Spleen (tissue), 7 donors: Measurements from ENCODE around the gene DENND1A.

Experiments
- POLR2A ChIP-seq, 3 donors: fragments of 450-650 bp; IDR thresholded peaks; one replicate each; pipeline ENCODE4 v1.5.1; 2017; ENCODE audit warnings: antibody characterized with exemption in 3 of 3, mild to moderate bottlenecking in 1 of 3
- POLR2AphosphoS5 ChIP-seq, 3 donors: sonication (generic); formaldehyde crosslinking; IDR thresholded peaks; one replicate each; pipeline ENCODE4 v1.5.1; 2017; ENCODE audit warnings: antibody characterized with exemption in 3 of 3
- TF ChIP-seq, protein P1 (sequence below), 11 experiments: fragments of 200-600 bp in 7 of 11; fragments of 450-650 bp in 4 of 11; sonication (generic) in 4 of 11; IDR thresholded peaks in 8 of 11; conservative IDR thresholded peaks in 3 of 11; 1 replicate in 7 of 11; 2 replicates in 4 of 11; pipeline versions ENCODE4 v1.4.0 to v1.8.0; 2016 to 2021; ENCODE audit warnings: antibody characterized with exemption in 11 of 11, inconsistent platforms in 4 of 11, mild to moderate bottlenecking in 1 of 11
- donor health status: DM: no; HTN: no; CAD: no; lungs with moderate emphysema.
- donor health status: DM: no; HTN: no; CAD: no.
- donor health status: DM: no; HTN: no; CAD: no.

GRCh38 chr9:123739387-123739786, 190.5 kb downstream of the DENND1A start:
- TF ChIP-seq POLR2A (IDR thresholded peaks at IDR 0.05) (no peak), POLR2AphosphoS5 (IDR thresholded peaks at IDR 0.05) (no peak)
- TF ChIP-seq, protein P1, sequence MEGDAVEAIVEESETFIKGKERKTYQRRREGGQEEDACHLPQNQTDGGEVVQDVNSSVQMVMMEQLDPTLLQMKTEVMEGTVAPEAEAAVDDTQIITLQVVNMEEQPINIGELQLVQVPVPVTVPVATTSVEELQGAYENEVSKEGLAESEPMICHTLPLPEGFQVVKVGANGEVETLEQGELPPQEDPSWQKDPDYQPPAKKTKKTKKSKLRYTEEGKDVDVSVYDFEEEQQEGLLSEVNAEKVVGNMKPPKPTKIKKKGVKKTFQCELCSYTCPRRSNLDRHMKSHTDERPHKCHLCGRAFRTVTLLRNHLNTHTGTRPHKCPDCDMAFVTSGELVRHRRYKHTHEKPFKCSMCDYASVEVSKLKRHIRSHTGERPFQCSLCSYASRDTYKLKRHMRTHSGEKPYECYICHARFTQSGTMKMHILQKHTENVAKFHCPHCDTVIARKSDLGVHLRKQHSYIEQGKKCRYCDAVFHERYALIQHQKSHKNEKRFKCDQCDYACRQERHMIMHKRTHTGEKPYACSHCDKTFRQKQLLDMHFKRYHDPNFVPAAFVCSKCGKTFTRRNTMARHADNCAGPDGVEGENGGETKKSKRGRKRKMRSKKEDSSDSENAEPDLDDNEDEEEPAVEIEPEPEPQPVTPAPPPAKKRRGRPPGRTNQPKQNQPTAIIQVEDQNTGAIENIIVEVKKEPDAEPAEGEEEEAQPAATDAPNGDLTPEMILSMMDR (IDR thresholded peaks at IDR 0.05 in 8 of 11, conservative IDR thresholded peaks at IDR 0.05 in 3 of 11) = no peak
